Activated T-helper 1 cell treated with anti-CD3 and anti-CD28 coated beads, Interleukin-12 subunit alpha, Interleukin-12 subunit beta, Interleukin-2, Interleukin-4 antibody, amounts not matched to agents 30 ng/mL and 10 ng/mL and 1 ng/mL, durations not matched to agents 14 hours and 24 hours and 36 hours (primary cell): Measurements from ENCODE around the gene SORBS2. TPM values are rescaled to one million over a fixed set of nuclear protein-coding genes. Genes with fewer than 3 reads are reported as not detected.

Experiments used
- DNase-seq: peaks from one replicate; pipeline ENCODE4 v3.0.0; 2021; ENCODE audit warnings: low spot score
- H3K27ac Mint-ChIP-seq: one replicate; pipeline ENCODE4 v1.8.0; 2021; ENCODE audit warnings: mild to moderate bottlenecking, mixed read lengths
- H3K27me3 Mint-ChIP-seq: one replicate; pipeline ENCODE4 v1.8.0; 2022; ENCODE audit warnings: mild to moderate bottlenecking, moderate library complexity, mixed read lengths; ENCODE audit not compliant: insufficient read depth
- H3K36me3 Mint-ChIP-seq: one replicate; pipeline ENCODE4 v1.8.0; 2021; ENCODE audit warnings: low read depth, mixed read lengths
- H3K4me1 Mint-ChIP-seq: one replicate; pipeline ENCODE4 v1.8.0; 2021; ENCODE audit warnings: low read depth, mixed read lengths
- H3K4me3 Mint-ChIP-seq: one replicate; pipeline ENCODE4 v1.8.0; 2021; ENCODE audit warnings: mild to moderate bottlenecking, moderate library complexity, mixed read lengths
- H3K9me3 Mint-ChIP-seq: one replicate; pipeline ENCODE4 v1.8.0; 2021; ENCODE audit warnings: mixed read lengths
- intact Hi-C: fragments of 100-400 bp; cut with micrococcal nuclease; formaldehyde crosslinking; loops from one replicate; pipeline ENCODE4 v1.15.1; 2024
- total RNA-seq: library from RNA; stranded (reverse); gene quantifications from 2 replicates; pipeline ENCODE4 v1.2.3, GENCODE V29; 2022

SORBS2 gene
- total RNA-seq, 1 donor from 2014 or later: not detected

GRCh38 chr4:185830263-185830994, 18.4 kb upstream of the SORBS2 start:
- Mint-ChIP-seq H3K36me3 (no peaks in the 10 kb centered on the region), H3K4me1 (no peaks in the 10 kb centered on the region), H3K9me3 (no peaks in the 10 kb centered on the region), H3K27ac (no peak overlapping the region), H3K4me3 (no peak overlapping the region), H3K27me3 (no peaks in the 10 kb centered on the region)
- no peak for DNase-seq
- intact Hi-C loops: no loop called here

DNA sequence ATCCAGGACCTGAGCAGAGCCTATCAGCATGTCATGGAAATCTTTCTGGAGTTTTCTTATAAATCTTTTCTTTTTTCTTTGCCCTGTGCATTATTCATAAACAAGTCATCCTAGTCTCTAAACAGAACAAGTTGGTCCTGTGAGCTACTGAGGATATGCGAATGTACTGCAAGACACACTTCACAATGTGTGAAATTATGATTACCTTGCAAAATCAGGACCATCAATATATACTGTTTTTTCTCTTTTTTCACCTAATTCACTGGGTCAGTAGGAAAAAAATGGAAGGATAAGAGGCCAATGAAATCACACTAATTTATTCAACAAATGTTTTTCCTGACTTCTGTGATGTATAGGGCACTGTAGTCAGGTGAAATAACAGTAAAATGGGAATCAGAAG, 14.4 kb upstream of the SORBS2 start:
- Mint-ChIP-seq H3K4me3 (no peak overlapping the region), H3K27ac (no peak overlapping the region), H3K9me3 (no peaks in the 10 kb centered on the region), H3K4me1 (no peaks in the 10 kb centered on the region), H3K27me3 (no peaks in the 10 kb centered on the region), H3K36me3 (no peaks in the 10 kb centered on the region)
- intact Hi-C loops: no loop called here
- DNase-seq: no peak

GRCh38 chr4:185825737-185826136, 13.7 kb upstream of the SORBS2 start:
- H3K4me3 Mint-ChIP-seq: no peak overlapping the region
- no peak overlapping the region for H3K27ac Mint-ChIP-seq
- no peaks in the 10 kb centered on the region for H3K9me3 Mint-ChIP-seq
- H3K4me1 Mint-ChIP-seq: no peaks in the 10 kb centered on the region
- no peaks in the 10 kb centered on the region for H3K27me3 Mint-ChIP-seq
- DNase-seq: no peak
- H3K36me3 Mint-ChIP-seq: no peaks in the 10 kb centered on the region
- intact Hi-C loops: no loop called here

DNA sequence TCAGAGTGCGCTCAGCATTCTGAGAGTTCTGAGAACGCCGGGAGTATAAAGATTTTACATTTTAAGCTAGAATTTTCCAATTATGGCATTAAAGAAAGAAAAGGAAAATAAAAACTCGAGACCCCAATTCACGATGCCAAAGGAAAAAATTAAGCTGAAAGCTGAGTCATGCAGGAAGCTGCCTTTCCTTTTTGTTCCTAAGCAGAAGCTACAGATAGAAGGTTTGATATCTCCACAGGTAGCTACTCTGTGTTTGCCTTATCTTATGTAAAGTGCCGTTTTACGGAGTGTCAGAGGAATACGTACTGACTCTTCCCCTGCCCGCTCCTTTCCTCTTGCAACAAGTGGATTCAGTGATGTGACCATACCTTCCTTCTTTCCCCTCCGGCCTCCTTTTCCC, 10.8 kb upstream of the SORBS2 start:
- no peaks in the 10 kb centered on the region for H3K27me3 Mint-ChIP-seq
- no peaks in the 10 kb centered on the region for H3K9me3 Mint-ChIP-seq
- intact Hi-C loops: no loop called here
- no peaks in the 10 kb centered on the region for H3K36me3 Mint-ChIP-seq
- H3K4me1 Mint-ChIP-seq: no peaks in the 10 kb centered on the region
- no peak overlapping the region for H3K27ac Mint-ChIP-seq
- H3K4me3 Mint-ChIP-seq: no peak overlapping the region
- DNase-seq: no peak

DNA sequence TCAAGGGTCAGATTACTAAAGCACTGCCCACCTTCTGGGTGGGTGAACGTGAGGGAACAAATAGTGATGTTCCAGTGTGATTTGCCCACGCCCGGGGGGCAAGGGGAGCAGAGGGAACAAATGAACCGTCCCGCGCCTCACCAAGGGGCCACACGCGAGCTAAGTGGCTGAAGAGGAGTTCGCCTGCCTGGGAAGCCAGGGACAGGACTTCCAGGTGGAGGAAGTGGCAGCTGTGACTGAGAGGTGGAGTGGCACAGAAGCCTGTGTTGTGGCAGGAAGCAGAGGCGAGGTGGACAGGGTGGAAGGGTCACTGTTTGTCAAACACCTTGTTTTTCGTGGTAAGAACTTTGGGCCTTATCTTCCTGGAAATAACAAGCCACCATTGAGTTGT, 9.0 kb upstream of the SORBS2 start:
- Mint-ChIP-seq H3K4me1 (no peaks in the 10 kb centered on the region), H3K27ac (no peak overlapping the region), H3K9me3 (no peaks in the 10 kb centered on the region), H3K36me3 (no peaks in the 10 kb centered on the region), H3K4me3 (no peak overlapping the region), H3K27me3 (no peaks in the 10 kb centered on the region)
- DNase-seq: no peak
- intact Hi-C loops: no loop called here

DNA sequence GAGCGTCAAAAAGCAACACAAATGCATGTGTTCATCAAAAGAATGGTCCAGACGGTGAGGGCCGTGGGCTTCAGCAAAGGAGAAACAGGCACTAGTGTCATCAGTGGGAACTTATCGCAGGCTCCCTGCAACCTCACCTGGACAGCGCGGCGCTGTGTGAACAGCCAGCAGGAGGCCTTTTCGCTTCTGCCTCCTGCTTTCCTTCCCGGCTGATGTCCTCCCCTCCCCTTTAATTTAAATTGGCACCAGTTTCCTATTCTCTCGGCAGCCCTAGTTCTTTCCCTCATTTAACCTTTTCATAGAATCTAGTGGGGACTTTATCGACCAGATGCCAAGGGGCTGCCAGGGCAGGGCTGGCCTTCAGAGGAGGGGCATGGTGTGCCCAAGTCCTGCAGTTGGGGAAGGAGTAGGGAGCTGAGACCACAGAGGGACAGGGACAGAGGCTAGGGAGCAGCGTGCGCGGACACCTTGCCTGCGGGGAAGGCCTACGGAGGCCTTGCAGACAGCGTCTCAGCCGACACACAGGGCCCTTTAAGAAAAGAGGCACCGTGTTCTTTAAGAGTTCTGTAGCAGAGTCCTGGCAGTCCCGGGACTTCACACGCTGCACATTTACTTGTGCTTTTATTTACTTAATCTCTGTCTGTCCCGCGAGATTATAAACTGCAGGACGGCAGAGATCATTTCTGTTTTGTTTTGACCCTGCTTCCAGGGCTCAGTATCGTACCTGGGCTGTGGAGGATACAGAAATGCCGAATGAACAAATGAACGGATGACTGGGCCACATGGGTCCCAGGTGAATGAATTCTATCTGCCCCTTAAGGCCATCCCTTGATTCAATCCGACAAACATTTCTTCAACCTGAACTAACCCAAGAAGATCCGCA, 8.4 kb upstream of the SORBS2 start:
- Mint-ChIP-seq H3K36me3 (no peaks in the 10 kb centered on the region), H3K27ac (no peak overlapping the region), H3K27me3 (no peaks in the 10 kb centered on the region), H3K9me3 (no peaks in the 10 kb centered on the region), H3K4me3 (no peak overlapping the region), H3K4me1 (no peaks in the 10 kb centered on the region)
- no peak for DNase-seq
- intact Hi-C loops: no loop called here

- H3K27me3 Mint-ChIP-seq: no peaks in the 10 kb centered on the region
- H3K9me3 Mint-ChIP-seq: no peaks in the 10 kb centered on the region
- no peaks in the 10 kb centered on the region for H3K4me1 Mint-ChIP-seq
- intact Hi-C loops: no loop called here
- no peaks in the 10 kb centered on the region for H3K36me3 Mint-ChIP-seq
- no peak overlapping the region for H3K4me3 Mint-ChIP-seq
- DNase-seq: no peak
- H3K27ac Mint-ChIP-seq: no peak overlapping the region
These were observed 7.2 kb upstream of the SORBS2 start for GRCh38 chr4:185819144-185819543.

GRCh38 chr4:185817403-185817818, 5.4 kb upstream of the SORBS2 start:
- H3K9me3 Mint-ChIP-seq: no peaks in the 10 kb centered on the region
- no peak overlapping the region for H3K27ac Mint-ChIP-seq

GRCh38 chr4:185813133-185813532, 1.1 kb upstream of the SORBS2 start:
- DNase-seq: no peak
- intact Hi-C loops: no loop called here
- H3K4me1 Mint-ChIP-seq: no peaks in the 10 kb centered on the region
- H3K9me3 Mint-ChIP-seq: no peaks in the 10 kb centered on the region
- peaks cover 3% of the 10 kb centered on the region for H3K27me3 Mint-ChIP-seq
- no peaks in the 10 kb centered on the region for H3K36me3 Mint-ChIP-seq
- H3K4me3 Mint-ChIP-seq: no peak overlapping the region
- H3K27ac Mint-ChIP-seq: no peak overlapping the region

More at GRCh38 chr4:185817403-185817818, 5.4 kb upstream of the SORBS2 start:
- H3K36me3 Mint-ChIP-seq: no peaks in the 10 kb centered on the region
- DNase-seq: no peak
- no peak overlapping the region for H3K4me3 Mint-ChIP-seq
- no peaks in the 10 kb centered on the region for H3K4me1 Mint-ChIP-seq
- H3K27me3 Mint-ChIP-seq: no peaks in the 10 kb centered on the region
- intact Hi-C loops: no loop called here

GRCh38 chr4:185810746-185811508, 1.1 kb downstream of the SORBS2 start:
- intact Hi-C loops: no loop called here
- DNase-seq: no peak
- Mint-ChIP-seq H3K9me3 (no peaks in the 10 kb centered on the region), H3K4me1 (no peaks in the 10 kb centered on the region), H3K27me3 (peaks cover 3% of the 10 kb centered on the region), H3K27ac (no peak overlapping the region), H3K36me3 (no peaks in the 10 kb centered on the region), H3K4me3 (no peak overlapping the region)

DNA sequence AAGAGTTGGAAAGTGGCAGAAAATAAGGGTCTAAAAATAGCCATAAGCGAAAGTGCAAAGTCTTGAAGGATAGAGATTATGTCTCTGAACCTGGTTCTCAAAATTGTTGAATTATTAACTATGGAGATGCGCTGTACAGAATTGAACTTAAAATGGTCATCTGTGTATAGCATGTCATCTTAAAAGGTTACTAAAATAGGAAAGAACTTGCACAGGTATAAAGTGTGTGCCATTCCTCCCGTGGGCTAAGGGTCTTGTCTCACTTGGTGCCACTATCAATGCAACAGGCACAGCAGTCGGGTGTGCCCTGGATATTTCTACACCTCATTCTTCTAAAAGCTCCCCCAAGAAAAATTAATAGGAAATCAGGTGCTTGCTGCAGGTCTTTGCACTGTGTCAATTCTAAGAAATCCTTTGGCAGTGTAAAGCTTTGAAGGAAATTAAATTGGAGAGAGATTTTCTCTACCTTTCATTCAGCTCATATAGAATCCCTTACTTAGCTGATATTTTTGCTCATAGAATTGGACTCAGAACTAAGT, 2.4 kb downstream of the SORBS2 start:
- Mint-ChIP-seq H3K4me3 (no peak overlapping the region), H3K36me3 (no peaks in the 10 kb centered on the region), H3K4me1 (no peaks in the 10 kb centered on the region), H3K27me3 (peaks cover 3% of the 10 kb centered on the region), H3K9me3 (no peaks in the 10 kb centered on the region), H3K27ac (no peak overlapping the region)
- DNase-seq: no peak
- intact Hi-C loops: no loop called here

- Mint-ChIP-seq H3K4me3 (no peak overlapping the region), H3K27me3 (peaks cover 3% of the 10 kb centered on the region), H3K27ac (no peak overlapping the region), H3K4me1 (no peaks in the 10 kb centered on the region), H3K36me3 (no peaks in the 10 kb centered on the region), H3K9me3 (no peaks in the 10 kb centered on the region)
- intact Hi-C loops: no loop called here
- no peak for DNase-seq
These were observed 2.9 kb downstream of the SORBS2 start for GRCh38 chr4:185809121-185809520.

GRCh38 chr4:185805979-185806378, 6.0 kb downstream of the SORBS2 start:
- Mint-ChIP-seq H3K27ac (no peak overlapping the region), H3K36me3 (no peaks in the 10 kb centered on the region)
- intact Hi-C loops: no loop called here

More at GRCh38 chr4:185805979-185806378, 6.0 kb downstream of the SORBS2 start:
- H3K9me3 Mint-ChIP-seq: no peaks in the 10 kb centered on the region
- peaks cover 2% of the 10 kb centered on the region for H3K27me3 Mint-ChIP-seq
- no peak overlapping the region for H3K4me3 Mint-ChIP-seq
- no peaks in the 10 kb centered on the region for H3K4me1 Mint-ChIP-seq
- DNase-seq: no peak
